Activated T-helper 1 cell treated with Interleukin-2 at 50 U/mL for 16 hours (primary cell): ENCODE measurements around the gene STRC.
"Not testable (repeated sequence)": the region's sequence is repeated elsewhere in the genome, so short reads cannot be mapped to it uniquely, and the experiment has no call there.

Experiments
- DNase-seq: peaks from one replicate; pipeline ENCODE4 v3.0.0-alpha.2; 2020; ENCODE audit warnings: low read depth

Gene STRC

GRCh38 chr15:43618700-43619099 lies at the start of gene STRC:
TSS of gene STRC (minus strand) at chr15:43618800. CDS start at chr15:43618722, 78 bp downstream.
- DNase-seq, result not testable (repeated sequence)

- not testable (repeated sequence) for DNase-seq
These were observed 47.6 kb upstream of the STRC start for GRCh38 chr15:43666177-43666576.

GRCh38 chr15:43663333-43663732 lies 44.7 kb upstream of the STRC start:
- not testable (repeated sequence) for DNase-seq

GRCh38 chr15:43662293-43662692 lies 43.7 kb upstream of the STRC start:
- not testable (repeated sequence) for DNase-seq

GRCh38 chr15:43659727-43660126 lies 41.1 kb upstream of the STRC start:
- DNase-seq, result not testable (repeated sequence)

- not testable (repeated sequence) for DNase-seq
These were observed 30.9 kb upstream of the STRC start for GRCh38 chr15:43649430-43649926.

GRCh38 chr15:43648649-43649429 lies 30.2 kb upstream of the STRC start, which contains the start of gene CATSPER2:
TSS of gene CATSPER2 (minus strand) at chr15:43648844. CDS start at chr15:43648061, 783 bp downstream.
- DNase-seq, result no peak

GRCh38 chr15:43638464-43639204 lies 20.0 kb upstream of the STRC start:
- DNase-seq, result not testable (repeated sequence)

GRCh38 chr15:43626937-43627336 lies 8.3 kb upstream of the STRC start:
- DNase-seq, result not testable (repeated sequence)

GRCh38 chr15:43625106-43625505 lies 6.5 kb upstream of the STRC start:
- no peak for DNase-seq

- not testable (repeated sequence) for DNase-seq
These were observed 3.6 kb upstream of the STRC start for GRCh38 chr15:43622068-43622799.

- not testable (repeated sequence) for DNase-seq
These were observed 850 bp downstream of the STRC start for GRCh38 chr15:43617750-43618149.

GRCh38 chr15:43602233-43602632 lies 16.4 kb downstream of the STRC start:
- DNase-seq, result not testable (repeated sequence)

- DNase-seq, result not testable (repeated sequence)
These were observed 18.4 kb downstream of the STRC start for GRCh38 chr15:43600200-43600599.

- not testable (repeated sequence) for DNase-seq
These were observed 19.5 kb downstream of the STRC start for GRCh38 chr15:43599131-43599530.

- not testable (repeated sequence) for DNase-seq
These were observed 25.0 kb downstream of the STRC start, which contains the start of gene CKMT1B for GRCh38 chr15:43593328-43594190. TSS of gene CKMT1B (plus strand) at chr15:43594027. CDS start at chr15:43594219, 192 bp downstream.

GRCh38 chr15:43592841-43593240 lies 25.8 kb downstream of the STRC start:
- not testable (repeated sequence) for DNase-seq

GRCh38 chr15:43589778-43590466 lies 28.7 kb downstream of the STRC start, which contains the start of gene PPIP5K1:
TSS of gene PPIP5K1 (minus strand) at chr15:43590208. CDS start at chr15:43584504, 5,704 bp downstream.
- DNase-seq, result not testable (repeated sequence)

GRCh38 chr15:43574607-43575006 lies 44.0 kb downstream of the STRC start:
- DNase-seq, result not testable (repeated sequence)

- not testable (repeated sequence) for DNase-seq
These were observed 52.0 kb downstream of the STRC start for GRCh38 chr15:43566615-43567014.
